AG08395 (cell line): ENCODE data around the gene KRT37.
A peak's percentile ranks its signal among the peaks of the same experiment; 100 is the strongest.
"Not testable (repeated sequence)": the region's sequence is repeated elsewhere in the genome, so short reads cannot be mapped to it uniquely, and the experiment has no call there.

Source experiments
- DNase-seq: peaks from one replicate; pipeline ENCODE4 v3.0.0; 2012; ENCODE audit warnings: mixed read lengths, low spot score

The KRT37 gene

DNA sequence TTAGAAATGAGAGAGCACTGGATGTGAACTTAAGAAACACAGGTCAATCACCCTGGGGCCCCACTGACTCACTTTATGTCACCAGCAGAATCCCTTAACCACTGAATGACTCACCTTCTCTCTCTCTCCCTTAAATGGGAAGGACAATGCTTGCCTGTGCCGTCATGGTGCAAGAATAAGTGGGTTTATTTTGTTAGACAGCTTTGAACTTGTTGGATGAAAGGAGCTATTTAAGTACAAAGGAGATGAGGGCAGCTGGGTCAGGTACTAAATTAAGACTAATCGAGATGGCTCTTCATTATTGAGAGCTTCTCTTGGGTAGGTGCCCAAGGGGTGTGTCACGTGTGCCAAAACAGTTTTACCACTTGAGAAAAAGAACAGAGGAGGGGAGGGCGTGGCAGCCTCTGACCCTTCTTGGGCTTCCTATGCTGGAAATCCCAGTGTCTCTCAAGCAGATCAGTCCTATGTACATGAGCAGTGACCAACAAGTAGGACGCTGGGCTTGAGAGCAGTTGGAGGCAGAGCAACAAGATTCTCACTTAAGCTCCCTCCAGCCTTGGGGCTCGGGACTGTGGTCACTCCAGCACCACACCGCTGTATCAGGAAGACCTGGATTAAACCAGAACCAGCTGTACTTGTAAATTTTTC is 20.2 kb downstream of the KRT37 start:
- peak; percentile 91 for DNase-seq

DNA sequence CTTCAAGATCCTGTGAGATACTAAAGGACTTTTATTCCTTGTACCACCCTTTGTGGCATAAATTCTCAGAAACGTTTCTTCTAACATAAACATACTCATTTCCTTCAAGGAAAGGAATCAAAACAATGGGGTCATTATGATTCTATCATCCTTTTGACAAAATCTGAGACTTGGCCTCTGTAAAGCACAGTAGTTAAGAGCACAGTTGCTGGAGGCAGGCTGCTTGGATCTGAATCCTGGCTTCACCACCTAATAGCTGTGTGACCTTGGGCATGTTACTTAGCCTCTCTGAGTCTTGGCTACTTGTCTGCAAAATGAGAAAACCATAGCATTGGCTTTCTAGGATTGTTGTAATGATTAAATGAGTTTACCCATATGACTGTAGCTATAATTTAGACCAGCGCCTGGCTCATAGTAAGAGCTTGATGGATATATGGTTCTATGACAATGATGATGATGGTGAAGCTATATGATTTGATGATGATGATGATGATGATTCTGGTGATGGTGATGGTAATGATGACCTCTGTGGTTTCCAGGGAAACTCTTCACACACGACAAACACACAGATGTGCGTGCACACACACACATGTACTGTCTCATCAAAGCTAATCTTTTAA is 20.9 kb downstream of the KRT37 start:
- no peak for DNase-seq

DNA sequence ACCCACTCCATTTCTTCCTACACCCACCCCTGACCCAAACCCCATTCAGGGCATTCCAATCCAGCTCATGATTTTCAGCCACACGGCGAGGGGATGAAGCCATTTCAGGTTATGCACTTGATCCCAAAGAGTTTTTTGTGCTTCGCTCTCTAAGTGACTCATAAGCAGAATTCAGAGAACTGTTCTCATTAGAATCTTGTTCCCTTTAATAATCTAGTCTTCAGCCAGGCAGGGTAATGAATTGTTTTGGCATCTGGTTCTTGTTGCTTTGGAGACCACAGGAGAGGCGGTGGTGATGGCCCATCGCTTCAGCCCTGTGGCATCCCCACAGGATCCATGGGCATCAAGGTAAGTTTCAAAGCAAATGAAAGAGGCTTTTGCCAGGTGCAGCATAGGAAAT is 22.2 kb downstream of the KRT37 start:
- no peak for DNase-seq

DNA sequence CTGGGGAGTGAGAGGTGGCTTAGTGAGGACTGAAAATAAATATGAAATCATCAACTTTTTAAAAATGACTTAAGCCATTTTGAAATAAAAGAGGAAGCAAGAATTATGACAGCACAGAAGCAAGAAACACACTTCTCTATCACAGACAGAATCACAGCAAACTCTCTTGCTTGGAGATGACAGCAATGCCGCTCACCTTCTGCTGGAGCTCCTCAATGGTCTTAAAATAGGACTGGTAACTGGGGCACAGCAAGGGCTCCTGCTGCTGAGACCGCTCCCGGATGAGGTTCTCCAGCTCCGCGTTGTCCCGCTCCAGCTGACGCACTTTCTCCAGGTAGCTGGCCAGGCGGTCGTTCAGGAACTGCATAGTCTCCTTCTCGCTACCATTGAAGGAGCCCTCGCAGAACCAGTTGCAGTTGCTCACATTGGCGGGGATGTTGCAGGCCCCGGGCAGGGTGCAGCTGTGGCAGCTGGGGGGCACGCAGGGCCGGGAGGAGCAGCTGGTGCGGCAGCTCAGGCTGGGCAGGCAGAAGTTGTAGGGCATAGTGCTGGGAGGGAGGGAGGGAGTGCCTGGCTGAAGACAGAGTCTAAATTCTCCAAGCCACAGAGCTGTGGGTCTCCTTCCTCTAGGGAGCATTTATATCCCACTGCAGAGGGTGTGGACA is 27.3 kb downstream of the KRT37 start, which contains the start of gene KRT31:
TSS of gene KRT31 (minus strand) at position 613 of the 665 bp plus-strand sequence. CDS start at position 544, 69 bp downstream.
- no peak for DNase-seq

DNA sequence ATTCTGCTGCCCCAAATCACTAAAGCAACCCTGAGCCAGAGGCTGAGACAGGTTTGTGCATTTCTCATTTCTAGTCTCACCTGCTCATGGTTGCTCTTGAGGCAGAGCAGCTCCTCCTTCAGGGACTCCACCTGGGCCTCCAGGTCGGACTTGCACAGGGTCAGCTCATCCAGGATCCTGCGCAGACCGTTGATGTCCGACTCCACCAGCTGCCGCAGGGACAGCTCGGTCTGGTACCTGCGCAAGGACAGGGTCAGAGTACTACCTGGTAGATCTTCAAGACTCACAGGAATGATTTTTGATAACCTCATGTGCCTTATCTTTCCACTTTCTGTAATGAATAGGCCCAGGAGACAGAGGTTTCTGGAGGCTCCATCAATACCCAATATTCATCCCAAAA is 28.0 kb downstream of the KRT37 start:
- DNase-seq: no peak

DNA sequence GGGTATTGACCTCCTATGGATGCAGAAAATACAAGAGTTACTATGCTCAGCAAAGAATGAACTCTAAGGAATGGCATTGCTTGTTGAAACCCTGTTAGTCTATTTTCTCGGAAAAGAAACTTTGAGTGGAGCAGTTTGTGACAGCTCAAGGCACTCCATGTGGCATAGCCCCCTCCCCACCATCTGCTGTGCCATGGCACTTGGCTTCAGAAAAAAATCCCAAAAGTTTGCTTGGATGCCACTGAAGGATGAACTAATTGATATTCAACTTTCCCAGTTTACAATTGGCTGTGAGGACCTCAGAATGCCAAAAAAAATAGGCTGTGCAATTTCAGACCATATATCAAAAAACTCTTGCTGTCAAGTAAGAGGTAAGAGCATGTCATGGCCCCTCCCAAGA is 28.8 kb downstream of the KRT37 start:
- no peak for DNase-seq

DNA sequence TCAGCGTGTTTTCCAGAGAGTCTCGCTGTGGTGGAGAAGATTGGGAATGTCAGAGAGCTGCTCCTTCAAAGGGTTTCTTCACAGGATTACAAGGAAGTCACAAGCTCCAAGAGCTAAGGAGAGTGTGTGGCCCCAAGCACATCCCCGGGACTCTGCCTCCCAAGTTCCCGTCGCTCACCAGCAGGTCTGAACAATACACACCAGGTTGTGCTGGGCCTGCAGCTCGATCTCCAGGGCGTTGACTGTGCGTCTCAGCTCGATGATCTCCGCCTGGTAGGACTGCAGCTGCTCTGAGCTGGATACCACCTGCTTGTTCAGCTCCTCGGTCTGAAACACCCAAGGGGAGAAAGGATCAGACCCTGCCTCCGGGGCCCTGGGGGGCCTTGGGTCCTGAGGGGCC is 29.3 kb downstream of the KRT37 start:
- DNase-seq: not testable (repeated sequence)

DNA sequence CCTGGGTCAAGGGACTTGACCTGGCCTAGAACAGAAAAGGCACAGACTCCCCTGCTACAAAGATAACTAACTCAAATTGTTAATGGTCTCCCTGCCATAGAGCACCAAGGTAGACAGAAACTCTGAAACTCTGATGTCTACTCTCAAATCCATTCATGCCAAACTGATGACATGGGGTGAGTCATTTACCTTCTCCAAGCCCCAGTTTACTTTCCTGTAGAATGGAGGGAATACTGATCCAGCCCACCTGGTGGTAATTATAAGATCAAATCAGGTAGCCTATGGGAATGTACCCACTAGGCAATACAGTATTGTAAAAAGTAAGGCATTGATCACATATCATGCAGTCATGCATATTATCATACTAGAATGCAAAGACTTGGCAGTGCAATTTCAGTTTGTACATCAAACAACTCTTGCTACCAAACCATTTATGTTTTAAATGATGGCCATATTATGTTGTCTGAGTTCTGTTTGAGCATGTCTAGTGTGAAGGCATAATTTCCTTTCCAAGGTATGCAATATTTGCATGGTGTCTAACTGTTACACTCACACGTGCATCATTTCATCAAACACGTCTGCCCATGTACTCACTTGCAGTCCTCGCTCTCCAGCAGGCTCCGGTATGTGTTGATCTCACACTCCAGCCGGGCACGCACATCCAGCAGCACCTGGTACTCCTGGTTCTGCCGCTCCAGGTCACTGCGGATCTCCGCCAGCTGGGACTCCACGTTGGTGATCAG is 30.0 kb downstream of the KRT37 start:
- no peak for DNase-seq

DNA sequence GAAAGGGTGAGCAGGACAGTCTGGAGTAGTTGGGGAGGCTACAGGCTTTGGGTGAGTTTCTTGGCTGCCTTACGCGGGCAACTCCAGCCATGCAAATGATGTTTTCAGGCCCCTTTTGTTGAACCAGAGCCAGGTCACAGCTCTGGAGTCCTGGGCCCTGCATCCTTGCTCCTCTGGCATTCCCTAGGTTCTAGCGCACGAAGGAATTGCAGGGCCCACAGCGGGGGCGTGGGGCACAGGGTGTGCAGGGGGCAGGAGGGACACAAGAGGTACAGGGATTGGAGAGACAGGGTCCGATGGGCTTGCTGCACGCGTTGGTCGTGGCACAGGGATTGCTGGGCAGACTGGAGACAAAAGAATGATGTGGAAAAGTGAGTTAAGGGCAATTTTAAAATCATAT is 30.6 kb downstream of the KRT37 start:
- DNase-seq: no peak

DNA sequence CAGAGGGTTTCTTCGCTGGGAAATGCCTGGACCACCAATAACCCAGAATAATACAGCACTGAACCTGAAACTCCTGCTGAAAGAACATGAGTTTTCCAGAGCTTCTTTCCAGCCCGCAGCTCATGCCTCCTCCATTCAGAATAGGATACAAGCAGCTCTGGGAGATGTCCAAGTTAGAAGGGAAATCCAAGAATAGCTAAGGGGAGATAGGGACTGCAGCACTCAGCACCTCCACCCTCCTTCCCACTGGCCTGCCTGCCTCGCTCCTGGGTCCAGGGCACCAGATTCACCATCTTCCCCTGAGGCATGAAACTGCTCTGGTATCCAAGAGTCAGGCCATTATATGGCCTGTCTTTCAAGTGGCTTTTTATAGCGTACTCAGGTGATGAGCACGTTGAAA is 31.1 kb downstream of the KRT37 start:
- DNase-seq: no peak

DNA sequence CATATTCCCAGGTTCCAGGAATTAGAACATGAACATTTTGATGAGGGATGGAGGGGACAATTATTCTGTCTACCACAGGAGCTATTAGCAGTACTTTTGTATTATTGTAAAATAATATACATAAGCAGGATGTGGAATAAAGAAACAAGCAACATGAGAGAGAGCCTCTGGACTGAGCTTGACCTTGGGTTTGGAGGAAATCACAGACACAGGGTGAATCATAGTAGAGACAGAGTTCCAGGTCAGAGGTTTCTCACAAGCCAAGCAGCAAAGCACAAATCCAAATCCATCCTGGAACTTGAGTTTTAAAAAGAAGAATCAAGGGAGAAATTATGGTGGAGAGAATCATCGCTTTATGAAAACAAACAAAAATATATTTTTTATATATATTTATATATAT is 32.1 kb downstream of the KRT37 start:
- peak; percentile 36 for DNase-seq

DNA sequence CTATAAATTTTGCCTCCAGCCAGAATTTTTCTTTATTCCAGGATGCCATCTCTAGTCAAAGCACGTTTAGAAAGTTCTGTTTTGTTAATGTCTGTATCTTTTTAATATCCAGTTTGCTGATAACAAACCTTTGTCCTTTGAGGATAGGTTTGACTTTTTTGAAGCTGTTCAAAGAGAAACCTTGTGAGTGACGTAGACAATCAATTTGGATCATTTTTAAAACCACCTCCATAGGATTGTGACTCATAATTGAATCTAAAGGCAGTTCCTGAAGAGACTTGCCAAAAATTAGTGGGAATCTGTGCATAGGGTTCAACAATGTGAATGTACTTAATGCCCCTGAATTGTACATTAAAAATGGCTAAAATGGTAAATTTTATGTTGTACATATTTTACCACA is 32.9 kb downstream of the KRT37 start:
- DNase-seq: no peak

DNA sequence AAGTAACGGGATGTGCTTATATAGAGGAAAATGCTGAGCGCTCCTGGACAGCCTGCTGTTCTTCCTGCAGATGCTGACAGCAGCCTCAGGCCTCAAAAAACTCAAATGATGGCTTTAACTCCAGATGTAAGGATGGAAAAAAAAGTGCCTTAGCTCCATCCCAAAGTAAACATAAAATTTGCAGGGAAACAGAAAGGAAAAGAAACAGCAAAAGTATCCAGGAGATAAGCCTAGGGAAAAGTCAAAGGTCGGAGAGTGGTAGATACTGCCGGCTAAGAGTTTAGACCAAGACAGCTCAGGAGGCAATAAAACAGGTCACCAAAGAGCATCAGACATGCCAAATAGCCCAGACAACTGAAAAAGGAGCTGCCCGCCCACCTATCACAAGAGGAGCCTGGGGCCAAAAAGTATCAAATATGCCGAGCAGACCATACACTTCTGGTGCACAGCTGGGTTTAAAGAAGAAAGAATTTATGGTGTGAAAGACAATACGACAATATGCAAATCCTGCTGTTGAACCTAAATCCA is 33.9 kb downstream of the KRT37 start:
- no peak for DNase-seq

DNA sequence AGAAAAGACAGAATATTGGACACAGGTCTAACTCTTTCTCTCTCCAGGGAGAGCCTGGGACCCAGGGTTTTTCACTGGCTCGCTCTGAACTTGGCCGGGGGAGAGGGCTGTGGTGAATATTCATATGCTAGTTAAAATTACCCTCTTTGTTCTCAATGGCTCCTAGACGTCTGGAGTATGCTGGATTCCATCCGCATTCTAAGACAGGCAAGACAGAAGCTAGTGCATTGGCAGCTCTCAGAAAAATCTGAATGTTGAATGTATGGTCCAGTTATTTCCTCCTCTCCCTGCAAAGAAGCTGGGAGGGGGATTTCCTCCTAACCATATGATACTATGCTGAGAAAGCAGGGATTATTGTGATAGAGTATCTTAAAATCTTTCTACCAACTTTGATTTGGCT is 36.7 kb downstream of the KRT37 start:
- DNase-seq: no peak

DNA sequence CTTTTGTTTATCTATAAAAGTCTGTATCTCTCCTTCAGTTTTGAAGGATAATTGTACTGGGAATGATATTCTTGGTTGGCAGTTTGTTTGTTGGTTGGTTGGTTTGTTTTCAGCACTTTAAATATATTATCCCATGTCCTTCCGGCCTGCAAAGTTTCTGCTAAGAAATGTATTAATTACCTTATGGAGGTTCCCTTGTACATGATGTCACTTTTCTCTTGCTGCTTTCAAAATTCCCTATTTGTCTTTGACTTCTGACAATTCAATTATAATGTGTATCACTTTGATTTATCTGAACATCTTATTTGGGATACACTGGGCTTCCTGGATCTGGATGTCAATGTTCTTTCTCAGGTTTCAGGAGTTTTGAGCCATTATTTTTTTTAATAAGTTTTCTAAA is 38.2 kb downstream of the KRT37 start:
- DNase-seq: no peak

DNA sequence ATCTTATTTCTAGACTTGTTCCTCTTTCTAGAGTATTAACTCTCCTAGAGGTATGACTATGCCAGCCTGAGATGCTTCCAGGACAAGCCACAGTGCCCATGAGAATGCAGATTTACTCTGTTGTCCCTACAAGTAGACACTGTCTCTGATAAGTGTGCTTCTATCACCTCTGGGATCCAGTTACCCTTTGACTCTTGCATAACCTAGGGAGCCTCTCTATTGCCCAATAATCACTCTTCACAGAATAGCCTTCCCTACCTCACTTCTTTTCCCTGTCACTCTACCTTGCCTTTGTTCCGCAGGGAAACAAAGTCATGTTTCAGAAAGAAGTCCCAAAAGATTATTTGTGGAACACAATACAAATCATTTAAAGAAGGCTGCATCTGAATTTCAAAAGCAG is 40.7 kb downstream of the KRT37 start:
- DNase-seq: no peak

DNA sequence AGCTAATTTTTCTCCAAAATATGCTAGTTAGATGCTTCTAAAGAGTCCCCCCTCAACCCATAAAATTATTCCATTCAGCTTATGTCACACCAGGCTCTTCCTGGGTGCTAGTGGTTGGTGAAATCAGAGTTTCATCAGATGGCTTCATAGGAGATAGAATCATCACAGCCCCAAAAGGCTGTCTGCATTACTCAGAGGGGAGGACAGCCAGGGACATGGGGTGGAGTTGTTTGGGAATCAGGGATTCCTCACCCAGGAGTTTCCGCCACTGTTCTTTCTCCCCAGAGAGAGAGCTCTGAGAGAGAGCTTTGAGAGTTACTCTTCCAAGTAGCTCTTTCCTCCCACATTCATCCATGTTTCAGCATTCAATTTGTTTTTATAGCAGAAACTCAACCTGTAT is 42.0 kb downstream of the KRT37 start:
- peak; percentile 78 for DNase-seq

DNA sequence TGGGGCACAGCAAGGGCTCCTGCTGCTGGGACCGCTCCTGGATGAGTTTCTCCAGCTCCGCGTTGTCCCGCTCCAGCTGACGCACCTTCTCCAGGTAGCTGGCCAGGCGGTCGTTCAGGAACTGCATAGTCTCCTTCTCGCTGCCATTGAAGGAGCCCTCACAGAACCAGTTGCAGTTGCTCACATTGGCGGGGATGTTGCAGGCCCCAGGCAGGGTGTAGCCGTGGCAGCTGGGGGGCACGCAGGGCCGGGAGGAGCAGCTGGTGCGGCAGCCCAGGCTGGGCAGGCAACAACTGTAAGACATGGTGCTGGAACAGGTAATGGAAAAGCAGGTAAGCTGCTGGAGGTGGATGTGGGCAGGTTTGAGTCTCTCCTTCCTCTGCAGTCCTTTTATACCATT is 42.4 kb downstream of the KRT37 start, which contains the start of gene KRT34:
TSS of gene KRT34 (minus strand) at position 364 of the 400 bp plus-strand sequence. CDS start at position 304, 60 bp downstream.
- DNase-seq: not testable (repeated sequence)

DNA sequence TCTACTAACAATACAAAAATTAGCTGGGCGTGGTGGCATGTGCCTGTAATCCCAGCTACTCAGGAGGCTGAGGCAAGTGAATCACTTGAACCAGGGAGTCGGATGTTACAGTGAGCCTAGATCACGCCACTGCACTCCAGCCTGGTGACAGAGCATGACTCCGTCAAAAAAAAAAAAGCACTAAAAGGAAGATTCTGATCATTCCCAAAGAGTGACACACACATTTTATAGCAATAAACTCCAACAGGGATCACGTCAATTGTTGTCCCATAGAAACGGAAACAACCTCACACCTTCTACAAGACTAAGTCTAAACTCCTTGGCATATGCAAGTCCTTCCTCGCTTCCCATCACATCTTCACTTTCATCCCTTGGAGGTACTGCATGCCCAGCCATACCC is 44.3 kb downstream of the KRT37 start:
- peak; percentile 79 for DNase-seq

DNA sequence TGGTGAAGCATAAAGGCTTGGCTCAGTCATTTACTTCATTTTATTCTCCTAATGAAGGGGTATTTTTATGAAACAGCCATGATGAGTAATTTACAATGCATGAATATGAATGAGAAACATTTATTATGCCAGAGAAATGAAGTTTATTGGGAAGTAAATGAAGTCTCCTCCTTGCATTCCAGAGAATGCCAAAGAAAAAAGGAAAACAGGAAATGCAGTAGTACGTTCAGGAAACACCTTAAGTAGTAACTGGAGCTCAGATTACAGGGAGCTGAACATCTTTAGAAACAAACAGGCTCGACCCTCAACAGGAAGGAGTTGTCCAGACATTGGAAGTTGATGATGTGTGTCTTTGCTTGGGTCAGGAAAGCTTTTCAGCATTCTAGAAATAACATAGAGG is 46.8 kb downstream of the KRT37 start:
- DNase-seq: no peak
